ENCODE results near the gene RPL32. TPM values are rescaled to one million over a fixed set of nuclear protein-coding genes. Genes with fewer than 3 reads are reported as not detected.

RPL32 gene
- total and polyA plus RNA-seq, 2 of the 4 experiments (the other 2 are of a cell fraction), result 566 to 1,856 TPM

- 88% methylated on average over 9 of the region's 17 CpGs; no CpG with 5 or more reads in 1 of the 2 experiments for WGBS, 2 experiments (ENCODE audit: extremely low coverage in 2 of 2, insufficient read length in 1 of 2)
- H3K9me3 ChIP-seq (ENCODE audit: control insufficient read depth, insufficient read depth, low read length), result no peaks in the 10 kb centered on the region
- BruUV-seq (replicated peaks), result no TSS peak
Observed at GRCh38 chr3:12829886-12830784, 11.2 kb downstream of the RPL32 start.

More at GRCh38 chr3:12829886-12830784, 11.2 kb downstream of the RPL32 start:
- Histone ChIP-seq H2AFZ (replicated peaks; ENCODE audit: low read length, poor library complexity) (no peak overlapping the region), H3K18ac (ENCODE audit: low read depth, low read length) (no peak overlapping the region), H2BK5ac (ENCODE audit: low read depth, low read length, poor library complexity, severe bottlenecking) (no peak overlapping the region), H4K91ac (ENCODE audit: insufficient read depth, low read depth, low read length) (no peak overlapping the region), H3K4me2 (ENCODE audit: low read depth, low read length) (no peak overlapping the region), H3K4me3 (ENCODE audit: insufficient read depth, low read depth, low read length) (no peak overlapping the region), H3K9ac (ENCODE audit: low read depth, low read length) (no peak overlapping the region), H3K56ac (ENCODE audit: extremely low read depth, insufficient read depth, low read length) (no peak overlapping the region), H3K9me1 (ENCODE audit: insufficient read depth, low read length) (peaks cover 3% of the 10 kb centered on the region; the same call in 1 of the 2 replicates), H3K4me1 (ENCODE audit: control insufficient read depth, insufficient read depth, low read length) (no peaks in the 10 kb centered on the region), H4K8ac (ENCODE audit: low read depth in 2 of 2, low read length in 2 of 2) (no peak overlapping the region), H2BK120ac (ENCODE audit: low read depth, low read length) (no peak overlapping the region), H3K79me1 (ENCODE audit: low read depth in 1 of 2, low read length in 2 of 2) (peaks cover 2 to 3% of the 10 kb centered on the region in 2 experiments; a peak in 2 of 4 replicates), H2AK9ac (replicated peaks; ENCODE audit: low read depth, low read length, poor library complexity) (peak overlapping the region; percentile 22), H2AK5ac (ENCODE audit: low read depth, low read length) (no peak overlapping the region), H3K27ac (ENCODE audit: insufficient read depth, low read length) (no peak overlapping the region), H3K4ac (ENCODE audit: low read depth, low read length) (no peak overlapping the region), H3K23ac (ENCODE audit: low read depth, low read length) (no peak overlapping the region), H3K14ac (replicated peaks; ENCODE audit: low read depth, low read length) (no peak overlapping the region), H3K27me3 (ENCODE audit: control insufficient read depth, insufficient read depth, low read length) (no peaks in the 10 kb centered on the region), H4K5ac (ENCODE audit: low read depth, low read length) (no peak overlapping the region), H2BK15ac (ENCODE audit: low read depth, low read length) (no peak overlapping the region), H2BK20ac (ENCODE audit: low read depth, low read length) (no peak overlapping the region), H3K36me3 (ENCODE audit: control insufficient read depth, insufficient read depth, low read length) (peaks cover 49% of the 10 kb centered on the region), H4K20me1 (ENCODE audit: insufficient read depth, low read length) (peaks cover 23% of the 10 kb centered on the region)
- dilution Hi-C loops (cut with HindIII; ENCODE audit: low sequenced_read_pairs, unreplicated experiment), result no loop called here
- no peak for DNase-seq
- in situ Hi-C loops (cut with MboI; ENCODE audit: low sequenced_read_pairs), result no loop called here
- TF ChIP-seq RFX5 (IDR thresholded peaks at IDR 0.05; ENCODE audit: low read depth, low read length), result no peak
- TF ChIP-seq CTCF (conservative IDR thresholded peaks at IDR 0.05; ENCODE audit: low read depth, low read length), result 0 out of 2 replicates have a peak, but pooled peaks have one; percentile 8
- no peak for TF ChIP-seq USF2 (IDR thresholded peaks at IDR 0.05; ENCODE audit: low read depth, low read length)
- no peak for TF ChIP-seq NFE2L2 (IDR thresholded peaks at IDR 0.05; ENCODE audit: low read depth, low read length)
- no peak for TF ChIP-seq MAZ (IDR thresholded peaks at IDR 0.05; ENCODE audit: borderline replicate concordance, low read depth, low read length)
- CTCF ChIA-PET, result interaction anchor here (0.6 to 2.3 kb wide), 2 partner anchors 8 to 11 kb away, joined by 3 to 8 read pairs; partner anchors contain the start of gene RPL32
- POLR2A ChIA-PET (ENCODE audit: unreplicated experiment), result no interaction called here
- intact Hi-C loops (cut with micrococcal nuclease), result no loop called here
- ATAC-seq (ENCODE audit: low read depth), result peak; percentile 36
